CMK (cell line): ENCODE data around the gene CEP104.

ENCODE experiments used
- DNase-seq: peaks from one replicate; pipeline ENCODE4 v3.0.0-alpha.2; 2010; ENCODE audit warnings: low read depth

CEP104 gene

GRCh38 chr1:3856923-3857790 is at the start of gene CEP104, which contains the start of gene DFFB:
Gene CEP104 (minus strand): TSS chr1:3857211. CDS start chr1:3852407, 4,804 bp downstream.
Gene DFFB (plus strand): TSS chr1:3857476. CDS start chr1:3857604, 128 bp downstream.
- peak; percentile 87 for DNase-seq

- no peak for DNase-seq
Measured at GRCh38 chr1:3906672-3907020, 49.6 kb upstream of the CEP104 start.

GRCh38 chr1:3905953-3906671 is 49.1 kb upstream of the CEP104 start:
- no peak for DNase-seq

GRCh38 chr1:3905266-3905952 is 48.4 kb upstream of the CEP104 start:
- DNase-seq = no peak

- DNase-seq = no peak
Measured at GRCh38 chr1:3904843-3905185, 47.8 kb upstream of the CEP104 start.

- no peak for DNase-seq
Measured at GRCh38 chr1:3904006-3904842, 47.2 kb upstream of the CEP104 start.

- no peak for DNase-seq
Measured at GRCh38 chr1:3903141-3904005, 46.4 kb upstream of the CEP104 start.

GRCh38 chr1:3902571-3903091 is 45.6 kb upstream of the CEP104 start:
- no peak for DNase-seq

- no peak for DNase-seq
Measured at GRCh38 chr1:3902111-3902511, 45.1 kb upstream of the CEP104 start.

GRCh38 chr1:3900969-3901529 is 44.0 kb upstream of the CEP104 start:
- peak; percentile 98 for DNase-seq

- peak; percentile 98 for DNase-seq
Measured at GRCh38 chr1:3900150-3900968, 43.3 kb upstream of the CEP104 start, which contains the start of gene C1orf174. Gene C1orf174 (minus strand): TSS chr1:3900272. CDS start chr1:3900186, 86 bp downstream.

- DNase-seq = peak; percentile 82
Measured at GRCh38 chr1:3899754-3900149, 42.7 kb upstream of the CEP104 start.

- DNase-seq = no peak
Measured at GRCh38 chr1:3898994-3899753, 42.2 kb upstream of the CEP104 start.

GRCh38 chr1:3898475-3898735 is 41.4 kb upstream of the CEP104 start:
- DNase-seq = no peak

GRCh38 chr1:3896396-3897000 is 39.5 kb upstream of the CEP104 start:
- no peak for DNase-seq

GRCh38 chr1:3895951-3896325 is 38.9 kb upstream of the CEP104 start:
- DNase-seq = no peak

GRCh38 chr1:3895279-3895950 is 38.4 kb upstream of the CEP104 start:
- no peak for DNase-seq
